ENCODE measurements around the gene CRYBB3.

DNA sequence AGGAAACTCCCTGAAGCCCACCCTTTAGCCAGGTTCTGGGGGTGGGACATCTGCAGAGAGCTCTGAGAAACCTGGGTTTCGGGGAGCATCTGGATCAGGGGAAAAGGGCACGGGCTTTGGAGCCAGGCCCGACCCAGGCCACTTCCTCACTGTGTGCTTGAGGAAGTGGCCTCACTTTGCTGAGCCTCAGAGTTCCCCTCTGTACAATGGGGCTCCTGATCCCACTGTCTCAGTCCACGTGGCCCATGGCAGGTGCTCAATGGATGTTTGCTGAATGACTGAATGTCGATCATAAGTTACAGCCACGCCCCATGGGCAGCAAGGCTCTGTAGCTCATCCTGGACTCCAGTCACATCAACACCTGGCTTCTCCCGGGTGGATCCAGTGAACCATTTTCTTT, 1.3 kb downstream of the CRYBB3 start:
- TF ChIP-seq, protein P1, sequence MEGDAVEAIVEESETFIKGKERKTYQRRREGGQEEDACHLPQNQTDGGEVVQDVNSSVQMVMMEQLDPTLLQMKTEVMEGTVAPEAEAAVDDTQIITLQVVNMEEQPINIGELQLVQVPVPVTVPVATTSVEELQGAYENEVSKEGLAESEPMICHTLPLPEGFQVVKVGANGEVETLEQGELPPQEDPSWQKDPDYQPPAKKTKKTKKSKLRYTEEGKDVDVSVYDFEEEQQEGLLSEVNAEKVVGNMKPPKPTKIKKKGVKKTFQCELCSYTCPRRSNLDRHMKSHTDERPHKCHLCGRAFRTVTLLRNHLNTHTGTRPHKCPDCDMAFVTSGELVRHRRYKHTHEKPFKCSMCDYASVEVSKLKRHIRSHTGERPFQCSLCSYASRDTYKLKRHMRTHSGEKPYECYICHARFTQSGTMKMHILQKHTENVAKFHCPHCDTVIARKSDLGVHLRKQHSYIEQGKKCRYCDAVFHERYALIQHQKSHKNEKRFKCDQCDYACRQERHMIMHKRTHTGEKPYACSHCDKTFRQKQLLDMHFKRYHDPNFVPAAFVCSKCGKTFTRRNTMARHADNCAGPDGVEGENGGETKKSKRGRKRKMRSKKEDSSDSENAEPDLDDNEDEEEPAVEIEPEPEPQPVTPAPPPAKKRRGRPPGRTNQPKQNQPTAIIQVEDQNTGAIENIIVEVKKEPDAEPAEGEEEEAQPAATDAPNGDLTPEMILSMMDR (IDR thresholded peaks at IDR 0.05), result no peak
- TF ChIP-seq, protein P2, sequence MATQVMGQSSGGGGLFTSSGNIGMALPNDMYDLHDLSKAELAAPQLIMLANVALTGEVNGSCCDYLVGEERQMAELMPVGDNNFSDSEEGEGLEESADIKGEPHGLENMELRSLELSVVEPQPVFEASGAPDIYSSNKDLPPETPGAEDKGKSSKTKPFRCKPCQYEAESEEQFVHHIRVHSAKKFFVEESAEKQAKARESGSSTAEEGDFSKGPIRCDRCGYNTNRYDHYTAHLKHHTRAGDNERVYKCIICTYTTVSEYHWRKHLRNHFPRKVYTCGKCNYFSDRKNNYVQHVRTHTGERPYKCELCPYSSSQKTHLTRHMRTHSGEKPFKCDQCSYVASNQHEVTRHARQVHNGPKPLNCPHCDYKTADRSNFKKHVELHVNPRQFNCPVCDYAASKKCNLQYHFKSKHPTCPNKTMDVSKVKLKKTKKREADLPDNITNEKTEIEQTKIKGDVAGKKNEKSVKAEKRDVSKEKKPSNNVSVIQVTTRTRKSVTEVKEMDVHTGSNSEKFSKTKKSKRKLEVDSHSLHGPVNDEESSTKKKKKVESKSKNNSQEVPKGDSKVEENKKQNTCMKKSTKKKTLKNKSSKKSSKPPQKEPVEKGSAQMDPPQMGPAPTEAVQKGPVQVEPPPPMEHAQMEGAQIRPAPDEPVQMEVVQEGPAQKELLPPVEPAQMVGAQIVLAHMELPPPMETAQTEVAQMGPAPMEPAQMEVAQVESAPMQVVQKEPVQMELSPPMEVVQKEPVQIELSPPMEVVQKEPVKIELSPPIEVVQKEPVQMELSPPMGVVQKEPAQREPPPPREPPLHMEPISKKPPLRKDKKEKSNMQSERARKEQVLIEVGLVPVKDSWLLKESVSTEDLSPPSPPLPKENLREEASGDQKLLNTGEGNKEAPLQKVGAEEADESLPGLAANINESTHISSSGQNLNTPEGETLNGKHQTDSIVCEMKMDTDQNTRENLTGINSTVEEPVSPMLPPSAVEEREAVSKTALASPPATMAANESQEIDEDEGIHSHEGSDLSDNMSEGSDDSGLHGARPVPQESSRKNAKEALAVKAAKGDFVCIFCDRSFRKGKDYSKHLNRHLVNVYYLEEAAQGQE (IDR thresholded peaks at IDR 0.05; ENCODE audit: insufficient read depth in 1 of 2, low read depth in 2 of 2, low read length in 1 of 2), result no peak
- no peak for TF ChIP-seq POLR2AphosphoS5 (IDR thresholded peaks at IDR 0.05; ENCODE audit: low read depth, low read length)
- TF ChIP-seq TCF7L2 (IDR thresholded peaks at IDR 0.05; ENCODE audit: low read depth, low read length), result no peak

All from Panc1 (cell line).